NCI-H526 treated with DMSO at 0.1 percent for 48 hours (cell line): ENCODE measurements around the gene DEK.
"Not testable (repeated sequence)": the region's sequence is repeated elsewhere in the genome, so short reads cannot be mapped to it uniquely, and the experiment has no call there.

Experiments
- DNase-seq: peaks from one replicate; lab custom pipeline; 2025; lab: John Stamatoyannopoulos, UW

The DEK gene

GRCh38 chr6:18237167-18237566 is 27.2 kb downstream of the DEK start:
- DNase-seq, result no peak

DNA sequence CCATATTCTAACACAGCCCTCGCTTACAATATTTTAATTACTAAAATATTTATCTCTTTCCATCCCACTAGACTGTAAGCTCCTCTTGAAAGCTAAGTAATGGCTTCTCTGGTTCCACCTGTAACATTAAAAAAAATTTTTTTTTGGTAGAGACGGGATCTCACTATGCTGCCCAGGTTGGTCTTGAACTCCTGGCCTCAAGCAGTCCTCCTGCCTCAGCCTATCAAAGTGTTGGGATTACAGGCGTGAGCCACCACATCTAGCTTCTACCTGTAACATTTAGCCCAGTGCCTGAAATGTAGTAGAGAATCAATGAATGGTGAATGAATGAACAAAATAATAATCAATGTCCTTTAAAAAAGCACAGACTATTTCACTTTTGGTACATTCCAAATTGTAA is 28.8 kb downstream of the DEK start:
- DNase-seq, result no peak

DNA sequence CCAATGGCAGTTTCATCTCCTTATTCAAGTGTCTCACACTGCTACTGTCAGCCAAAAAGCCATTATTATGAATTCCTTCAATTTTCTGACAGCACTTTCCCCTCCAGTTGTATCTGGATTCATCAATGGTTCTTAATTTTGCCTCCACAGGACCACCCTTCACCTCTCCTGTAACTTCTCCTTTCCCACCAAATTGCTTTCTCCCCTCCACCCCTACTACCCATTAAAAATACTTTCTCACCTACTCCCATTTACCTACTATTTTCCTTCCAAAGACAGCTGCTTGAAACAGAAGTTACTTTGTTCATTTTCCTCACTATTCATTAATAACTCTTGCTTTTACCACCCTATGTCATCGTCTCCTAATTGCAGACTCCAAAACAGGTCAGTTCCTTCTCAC is 29.8 kb downstream of the DEK start:
- DNase-seq, result no peak

GRCh38 chr6:18233770-18234169 is 30.6 kb downstream of the DEK start:
- DNase-seq, result not testable (repeated sequence)

GRCh38 chr6:18231856-18232255 is 32.5 kb downstream of the DEK start:
- DNase-seq, result not testable (repeated sequence)

- not testable (repeated sequence) for DNase-seq
Observed at GRCh38 chr6:18228590-18228989, 35.7 kb downstream of the DEK start.

DNA sequence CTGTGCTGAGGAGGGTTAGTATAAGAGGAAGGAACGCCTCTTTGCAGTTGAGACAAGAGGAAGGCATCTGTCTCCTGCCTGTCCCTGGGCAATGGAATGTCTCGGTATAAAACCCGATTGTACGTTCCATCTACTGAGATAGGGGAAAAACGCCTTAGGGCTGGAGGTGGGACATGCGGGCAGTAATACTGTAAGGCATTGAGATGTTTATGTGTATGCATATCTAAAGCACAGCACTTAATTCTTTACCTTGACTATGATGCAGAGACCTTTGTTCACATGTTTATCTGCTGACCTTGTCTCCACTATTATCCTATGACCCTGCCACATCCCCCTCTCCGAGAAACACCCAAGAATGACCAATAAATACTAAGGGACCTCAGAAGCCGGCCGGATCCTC is 37.2 kb downstream of the DEK start:
- DNase-seq, result not testable (repeated sequence)

- DNase-seq, result not testable (repeated sequence)
Observed at GRCh38 chr6:18226451-18227105, 37.8 kb downstream of the DEK start.

- DNase-seq, result no peak
Observed at GRCh38 chr6:18221288-18221615, 43.1 kb downstream of the DEK start.

- DNase-seq, result no peak
Observed at GRCh38 chr6:18219591-18219990, 44.7 kb downstream of the DEK start.

GRCh38 chr6:18218233-18218632 is 46.1 kb downstream of the DEK start:
- DNase-seq, result no peak

GRCh38 chr6:18216411-18216810 is 47.9 kb downstream of the DEK start:
- DNase-seq, result no peak

DNA sequence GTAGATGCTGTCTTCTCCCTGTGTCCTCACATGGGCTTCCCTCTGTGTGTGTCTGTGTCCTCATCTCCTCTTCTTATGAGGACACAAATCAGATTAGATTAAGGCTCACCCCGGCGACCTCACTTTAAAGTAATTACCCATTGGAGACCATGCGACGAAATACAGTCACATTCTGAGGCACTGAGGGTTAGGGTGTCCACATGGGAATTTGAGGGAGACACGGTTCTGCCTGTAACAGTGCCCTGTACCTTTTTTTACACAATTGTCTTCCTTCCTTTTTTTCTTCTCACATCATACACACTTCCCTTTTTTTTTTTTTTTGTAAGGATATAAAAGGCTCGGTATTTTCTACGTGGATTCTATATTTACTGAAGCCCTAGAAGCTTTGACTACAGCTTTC is 48.9 kb downstream of the DEK start:
- no peak for DNase-seq

DNA sequence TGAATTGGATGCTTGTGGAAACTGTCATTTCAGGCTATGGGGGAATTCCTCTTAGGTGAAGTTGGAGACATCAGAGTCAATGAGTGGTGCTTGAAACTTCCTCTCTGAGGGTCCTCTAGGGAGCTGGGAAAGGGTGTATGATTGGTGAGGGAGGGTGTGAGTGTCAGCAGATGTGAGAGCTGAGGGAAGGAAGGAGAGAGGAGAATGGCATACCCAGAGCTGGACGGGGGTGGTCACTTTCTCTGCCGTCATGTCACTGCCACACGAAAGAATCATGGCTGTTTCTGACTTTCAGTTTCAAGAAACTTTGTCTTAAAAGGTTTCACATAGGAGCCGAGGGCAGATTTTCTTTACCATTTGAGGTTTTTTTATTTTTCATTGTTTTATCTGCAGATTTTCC is 50.3 kb downstream of the DEK start:
- DNase-seq, result no peak

DNA sequence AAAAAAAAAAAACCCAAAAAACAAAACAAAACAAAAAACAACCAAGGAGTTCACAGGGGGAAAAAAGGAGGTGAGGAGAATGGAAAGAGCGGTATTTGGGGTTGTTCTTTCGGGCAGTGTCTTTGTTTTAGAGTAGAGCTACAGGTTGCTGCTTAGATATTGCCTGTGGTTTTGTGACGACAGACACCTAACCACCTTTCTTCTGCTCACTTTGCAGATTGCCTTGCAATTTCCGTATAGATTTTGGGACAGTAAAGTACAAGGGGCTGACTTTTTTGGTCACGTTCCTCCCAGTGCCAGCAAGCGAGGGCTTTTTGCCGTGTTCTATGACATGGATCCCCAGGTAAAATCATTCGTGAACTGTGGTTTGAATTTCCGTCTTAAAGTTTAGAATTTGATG is 50.9 kb downstream of the DEK start:
- no peak for DNase-seq

- no peak for DNase-seq
Observed at GRCh38 chr6:18212231-18212630, 52.1 kb downstream of the DEK start.

- no peak for DNase-seq
Observed at GRCh38 chr6:18211338-18211737, 53.0 kb downstream of the DEK start.

DNA sequence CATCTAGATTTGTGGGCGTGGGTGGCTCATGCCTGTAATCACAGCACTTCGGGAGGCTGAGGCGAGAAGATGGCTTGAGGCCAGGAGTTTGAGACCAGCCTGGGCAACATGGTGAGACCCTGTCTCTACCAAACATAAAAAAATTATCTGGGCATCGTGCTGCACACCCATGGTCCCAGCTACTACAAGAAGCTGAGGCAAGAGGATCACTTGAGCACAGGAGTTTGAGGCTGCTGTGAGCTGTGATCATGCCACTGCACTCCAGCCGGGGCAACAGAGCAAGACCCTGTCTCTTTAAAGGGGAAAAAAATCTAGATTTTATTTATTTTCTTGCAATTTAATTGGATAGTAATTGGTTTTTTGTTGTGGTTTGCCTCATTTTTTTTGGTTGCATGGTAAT is 53.6 kb downstream of the DEK start:
- no peak for DNase-seq

DNA sequence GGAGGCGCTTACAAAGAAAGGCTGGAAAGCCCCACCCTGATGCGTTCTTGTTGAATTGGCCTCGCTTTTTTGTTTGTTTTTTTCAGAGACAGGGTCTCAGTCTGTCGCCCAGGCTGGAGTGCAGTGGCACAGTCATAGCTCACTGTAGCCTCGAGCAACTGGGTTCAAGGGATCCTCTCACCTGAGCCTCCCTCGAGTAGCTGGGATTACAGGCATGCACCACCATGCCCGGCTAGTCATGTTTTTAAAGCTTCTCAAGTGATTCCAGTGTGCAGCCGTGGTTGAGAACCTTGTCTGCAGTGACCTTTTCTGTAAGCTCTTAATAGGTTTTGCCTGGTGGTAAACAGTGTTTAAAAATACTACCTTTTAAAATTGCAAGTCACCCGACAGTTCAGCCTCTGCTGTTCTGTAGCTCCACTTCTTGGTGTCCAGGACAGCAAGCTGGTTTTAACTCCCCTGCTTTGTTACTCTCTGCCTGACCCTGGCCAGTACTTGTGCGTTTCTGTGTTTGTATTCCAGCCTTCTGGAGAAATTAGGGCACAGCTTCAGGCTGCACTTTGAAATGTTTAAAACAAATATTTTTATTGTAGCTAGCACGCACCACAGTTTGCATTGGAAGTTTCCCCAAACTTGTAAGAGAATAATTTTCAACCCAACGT is 54.7 kb downstream of the DEK start:
- DNase-seq, result no peak

- not testable (repeated sequence) for DNase-seq
Observed at GRCh38 chr6:18208778-18209177, 55.6 kb downstream of the DEK start.

DNA sequence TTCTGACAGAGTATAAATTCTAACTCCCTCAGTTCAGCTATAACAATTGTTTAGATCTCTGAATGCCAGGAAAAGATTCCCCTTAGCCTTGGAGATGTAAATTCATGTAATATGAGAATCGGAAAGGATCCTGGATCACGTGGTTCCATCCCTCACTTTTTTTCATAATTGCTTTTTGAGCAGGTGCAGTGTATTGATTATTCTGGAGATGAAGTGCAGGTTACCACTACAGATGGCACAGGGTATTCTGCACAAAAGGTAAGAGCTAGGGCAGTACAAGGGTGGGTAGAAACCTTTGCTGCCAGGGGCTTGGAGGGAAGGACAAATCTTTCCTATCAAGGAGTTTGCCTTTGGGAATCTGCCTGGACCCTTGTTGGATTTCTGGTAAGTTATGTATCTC is 56.4 kb downstream of the DEK start:
- peak; percentile 81 for DNase-seq

- no peak for DNase-seq
Observed at GRCh38 chr6:18207438-18207837, 56.9 kb downstream of the DEK start.

DNA sequence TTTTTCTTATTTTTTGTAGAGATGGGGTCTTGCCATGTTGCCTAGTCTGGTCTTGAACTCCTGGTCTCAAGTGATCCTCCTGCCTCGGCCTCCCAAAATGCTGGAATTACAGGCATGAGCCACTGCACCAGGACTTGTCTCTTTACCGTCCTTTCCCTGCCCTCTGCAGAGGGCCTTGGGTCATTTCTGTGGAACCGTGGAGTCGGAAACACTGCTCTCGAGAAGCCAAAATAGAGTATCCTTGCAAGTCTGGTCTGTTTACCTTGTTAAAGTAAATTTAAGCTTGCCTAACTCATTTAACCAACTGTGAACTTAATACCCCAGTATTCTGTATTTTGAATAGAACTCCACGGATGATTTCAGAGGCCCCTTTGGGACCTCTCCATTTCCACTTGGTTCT is 57.7 kb downstream of the DEK start:
- DNase-seq, result no peak

GRCh38 chr6:18204691-18205090 is 59.6 kb downstream of the DEK start:
- no peak for DNase-seq
